ENCODE measurements around the gene KIRREL3. TPM values are rescaled to one million over a fixed set of nuclear protein-coding genes. Genes with fewer than 3 reads are reported as not detected.

Gene KIRREL3
- total and polyA plus RNA-seq, 9 of the 15 experiments (the other 6 are each of a cell fraction or from before 2014, with no cell fraction given) = 0.04 to 0.10 TPM; not detected in 7

GRCh38 chr11:126592496-126593410 is 407.8 kb downstream of the KIRREL3 start:
- no peak overlapping the region for H2AFZ ChIP-seq (ENCODE audit: low read depth, low read length)
- POLR2A ChIA-PET = no interaction called here
- H3K36me3 ChIP-seq (ENCODE audit: control insufficient read depth, insufficient read depth, low read length) = no peaks in the 10 kb centered on the region
- no peaks in the 10 kb centered on the region for H3K79me2 ChIP-seq (ENCODE audit: control insufficient read depth, insufficient read depth, low read length)
- peaks cover 4 to 45% of the 10 kb centered on the region in 2 experiments; a peak in 3 of 5 replicates for H3K27me3 ChIP-seq (ENCODE audit: control insufficient read depth in 2 of 2, insufficient read depth in 2 of 2, low read length in 2 of 2)
- DNase-seq (ENCODE audit: extremely low read depth in 1 of 4, low spot score in 3 of 4) (no peak), ATAC-seq (no peak), FAIRE-seq (no peak)
- H3K9ac ChIP-seq (ENCODE audit: insufficient read depth in 1 of 2, low read depth in 2 of 2, low read length in 2 of 2) = no peak overlapping the region
- no peaks in the 10 kb centered on the region for H3K9me3 ChIP-seq (replicated peaks; ENCODE audit: control insufficient read depth, insufficient read depth, low read depth, low read length)
- no peaks in the 10 kb centered on the region for H3K4me1 ChIP-seq (replicated peaks in 1 of 2; ENCODE audit: control insufficient read depth in 2 of 2, insufficient read depth in 2 of 2, low read length in 2 of 2)
- H4K20me1 ChIP-seq (replicated peaks; ENCODE audit: control insufficient read depth, insufficient read depth, low read length) = no peaks in the 10 kb centered on the region; the same call in 1 of the 2 replicates
- in situ Hi-C loops (cut with MboI) (no loop called here), intact Hi-C loops (cut with micrococcal nuclease) (no loop called here)
- H3K4me2 ChIP-seq (ENCODE audit: insufficient read depth, low read length) = no peak overlapping the region
- H3K27ac ChIP-seq (ENCODE audit: extremely low read depth, low read depth, low read length) = no peak overlapping the region
- CTCF ChIA-PET (ENCODE audit: low intra/inter-chr PET ratio) = no interaction called here
- no peaks in the 10 kb centered on the region for H3K9me1 ChIP-seq (ENCODE audit: control insufficient read depth, insufficient read depth, low read length)
- BruUV-seq (replicated peaks) = no TSS peak
- WGBS (ENCODE audit: insufficient coverage, low coverage, missing lambda C conversion rate) = under 1% methylated on average over 20 of the region's 21 CpGs
- no peak overlapping the region for H3K4me3 ChIP-seq
- TF ChIP-seq MYC (IDR thresholded peaks at IDR 0.05; ENCODE audit: low read depth, low read length) = no peak
- TF ChIP-seq MYC (CRISPR knock-in tag; IDR thresholded peaks at IDR 0.05; ENCODE audit: borderline replicate concordance, low read depth) = no peak
- TF ChIP-seq IRF1 (CRISPR knock-in tag; IDR thresholded peaks at IDR 0.05; ENCODE audit: borderline replicate concordance) = no peak
- TF ChIP-seq SAP30 (IDR thresholded peaks at IDR 0.05; ENCODE audit: borderline replicate concordance, insufficient read depth, low read depth, low read length, poor library complexity, severe bottlenecking) = no peak
- TF ChIP-seq HNRNPH1 (optimal IDR thresholded peaks at IDR 0.05; ENCODE audit: low read depth, low read length) = no peak
- no peak for TF ChIP-seq HOXB6 (CRISPR knock-in tag; IDR thresholded peaks at IDR 0.05; ENCODE audit: borderline replicate concordance)
- no peak for TF ChIP-seq TOE1 (IDR thresholded peaks at IDR 0.05; ENCODE audit: borderline replicate concordance)
- no peak for TF ChIP-seq TOE1 (CRISPR knock-in tag; IDR thresholded peaks at IDR 0.05; ENCODE audit: borderline replicate concordance, low read depth)
- TF ChIP-seq ZNF41 (CRISPR knock-in tag; conservative IDR thresholded peaks at IDR 0.05) = no peak
- TF ChIP-seq HSF4 (CRISPR knock-in tag; IDR thresholded peaks at IDR 0.05; ENCODE audit: borderline replicate concordance) = no peak
- TF ChIP-seq MIER1 (IDR thresholded peaks at IDR 0.05; ENCODE audit: low read depth) = no peak
- no peak for TF ChIP-seq LARP7 (IDR thresholded peaks at IDR 0.05)
- TF ChIP-seq TGIF2 (CRISPR knock-in tag; IDR thresholded peaks at IDR 0.05) = no peak

Data from K562 (cell line).